Measurements from ENCODE around the gene FMO5. TPM values are rescaled to one million over a fixed set of nuclear protein-coding genes. Genes with fewer than 3 reads are reported as not detected.

FMO5 gene
- total and polyA plus RNA-seq, 10 of the 15 experiments (the other 5 are each of a cell fraction or from before 2014, with no cell fraction given), result 0.05 to 0.58 (median 0.19) TPM

DNA sequence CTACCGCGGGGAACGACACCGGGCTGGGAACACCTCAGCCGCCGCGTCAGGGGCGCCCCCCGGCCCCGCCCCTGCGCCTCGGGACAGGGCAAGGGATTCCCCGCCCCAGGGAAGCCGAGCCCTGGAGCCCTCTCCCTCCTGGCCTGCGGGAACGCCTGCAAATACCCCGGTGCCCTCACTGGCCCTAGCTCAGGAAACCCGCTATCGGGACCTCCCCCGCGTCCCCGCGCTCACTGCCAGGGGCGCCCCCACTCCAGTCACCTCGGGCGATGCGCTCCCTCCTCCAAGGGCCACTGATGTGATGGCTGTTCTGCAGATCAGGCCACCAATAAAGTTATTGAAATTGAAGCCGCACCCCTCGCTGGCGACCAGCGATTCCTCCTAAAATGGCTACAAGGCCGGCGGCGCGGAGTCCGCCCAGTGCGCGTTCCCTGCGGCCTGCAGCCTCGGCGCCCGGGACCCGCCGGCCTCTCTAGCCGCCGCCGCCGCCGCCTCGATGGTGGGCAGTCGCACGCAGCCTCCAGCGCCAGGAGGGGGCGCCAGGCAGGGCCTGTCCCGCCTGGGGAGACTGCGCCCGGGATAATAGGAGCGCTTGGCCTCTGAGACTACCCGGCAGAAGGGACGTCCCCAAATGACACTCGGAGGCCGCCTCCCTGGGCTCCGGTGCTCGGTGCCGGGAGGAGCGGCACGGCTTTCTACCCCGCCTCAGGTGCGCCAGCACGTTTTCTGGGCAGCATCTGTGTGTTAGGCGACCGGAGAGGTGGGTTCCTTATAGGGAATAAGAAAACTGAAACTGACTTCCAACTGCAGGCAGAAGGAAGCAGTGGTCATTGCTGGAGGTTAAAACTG, 52.7 kb downstream of the FMO5 start, which contains the start of gene PRKAB2 (continued):
- no peak for TF ChIP-seq E2F8 (IDR thresholded peaks at IDR 0.05; ENCODE audit: low read depth, partially characterized antibody)
- no peak for TF ChIP-seq JUNB (IDR thresholded peaks at IDR 0.05)
- TF ChIP-seq, protein P1, sequence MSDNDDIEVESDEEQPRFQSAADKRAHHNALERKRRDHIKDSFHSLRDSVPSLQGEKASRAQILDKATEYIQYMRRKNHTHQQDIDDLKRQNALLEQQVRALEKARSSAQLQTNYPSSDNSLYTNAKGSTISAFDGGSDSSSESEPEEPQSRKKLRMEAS (IDR thresholded peaks at IDR 0.05; ENCODE audit: low read depth, low read length), result peak; percentile 46; the same call in 1 of the 2 replicates
- TF ChIP-seq ZBTB4 (CRISPR knock-in tag; IDR thresholded peaks at IDR 0.05), result no peak
- TF ChIP-seq, protein P2, sequence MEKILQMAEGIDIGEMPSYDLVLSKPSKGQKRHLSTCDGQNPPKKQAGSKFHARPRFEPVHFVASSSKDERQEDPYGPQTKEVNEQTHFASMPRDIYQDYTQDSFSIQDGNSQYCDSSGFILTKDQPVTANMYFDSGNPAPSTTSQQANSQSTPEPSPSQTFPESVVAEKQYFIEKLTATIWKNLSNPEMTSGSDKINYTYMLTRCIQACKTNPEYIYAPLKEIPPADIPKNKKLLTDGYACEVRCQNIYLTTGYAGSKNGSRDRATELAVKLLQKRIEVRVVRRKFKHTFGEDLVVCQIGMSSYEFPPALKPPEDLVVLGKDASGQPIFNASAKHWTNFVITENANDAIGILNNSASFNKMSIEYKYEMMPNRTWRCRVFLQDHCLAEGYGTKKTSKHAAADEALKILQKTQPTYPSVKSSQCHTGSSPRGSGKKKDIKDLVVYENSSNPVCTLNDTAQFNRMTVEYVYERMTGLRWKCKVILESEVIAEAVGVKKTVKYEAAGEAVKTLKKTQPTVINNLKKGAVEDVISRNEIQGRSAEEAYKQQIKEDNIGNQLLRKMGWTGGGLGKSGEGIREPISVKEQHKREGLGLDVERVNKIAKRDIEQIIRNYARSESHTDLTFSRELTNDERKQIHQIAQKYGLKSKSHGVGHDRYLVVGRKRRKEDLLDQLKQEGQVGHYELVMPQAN (conservative IDR thresholded peaks at IDR 0.05), result no peak; the same call in none of the 2 replicates
- TF ChIP-seq HCFC1 (IDR thresholded peaks at IDR 0.05; ENCODE audit: low read length), result peak; percentile 65
- TF ChIP-seq BMI1 (IDR thresholded peaks at IDR 0.05; ENCODE audit: borderline replicate concordance), result no peak
- no peak; the same call in 1 of the 2 replicates for TF ChIP-seq CBFB (IDR thresholded peaks at IDR 0.05; ENCODE audit: low read depth)
- TF ChIP-seq ELK1 (IDR thresholded peaks at IDR 0.05; ENCODE audit: low read depth, low read length), result peak; percentile 50
- peak; percentile 84 for TF ChIP-seq POLR2A (IDR thresholded peaks at IDR 0.05; ENCODE audit: low read depth, low read length)
- peak; percentile 69 for TF ChIP-seq RELA (IDR thresholded peaks at IDR 0.05; ENCODE audit: borderline replicate concordance, partially characterized antibody)
- TF ChIP-seq, protein P3, sequence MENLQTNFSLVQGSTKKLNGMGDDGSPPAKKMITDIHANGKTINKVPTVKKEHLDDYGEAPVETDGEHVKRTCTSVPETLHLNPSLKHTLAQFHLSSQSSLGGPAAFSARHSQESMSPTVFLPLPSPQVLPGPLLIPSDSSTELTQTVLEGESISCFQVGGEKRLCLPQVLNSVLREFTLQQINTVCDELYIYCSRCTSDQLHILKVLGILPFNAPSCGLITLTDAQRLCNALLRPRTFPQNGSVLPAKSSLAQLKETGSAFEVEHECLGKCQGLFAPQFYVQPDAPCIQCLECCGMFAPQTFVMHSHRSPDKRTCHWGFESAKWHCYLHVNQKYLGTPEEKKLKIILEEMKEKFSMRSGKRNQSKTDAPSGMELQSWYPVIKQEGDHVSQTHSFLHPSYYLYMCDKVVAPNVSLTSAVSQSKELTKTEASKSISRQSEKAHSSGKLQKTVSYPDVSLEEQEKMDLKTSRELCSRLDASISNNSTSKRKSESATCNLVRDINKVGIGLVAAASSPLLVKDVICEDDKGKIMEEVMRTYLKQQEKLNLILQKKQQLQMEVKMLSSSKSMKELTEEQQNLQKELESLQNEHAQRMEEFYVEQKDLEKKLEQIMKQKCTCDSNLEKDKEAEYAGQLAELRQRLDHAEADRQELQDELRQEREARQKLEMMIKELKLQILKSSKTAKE (IDR thresholded peaks at IDR 0.05; ENCODE audit: low read depth, poor library complexity, severe bottlenecking), result peak; percentile 50
- no peak for TF ChIP-seq SMAD5 (IDR thresholded peaks at IDR 0.05; ENCODE audit: low read depth)
- peak; percentile 82 for TF ChIP-seq GATAD2B (conservative IDR thresholded peaks at IDR 0.05; ENCODE audit: low read depth)
- peak; percentile 74; the same call in 1 of the 2 replicates for TF ChIP-seq JUND (IDR thresholded peaks at IDR 0.05; ENCODE audit: low read depth, low read length)

Measured in GM12878 (cell line).